Measurements from ENCODE around the gene LEMD3.

DNA sequence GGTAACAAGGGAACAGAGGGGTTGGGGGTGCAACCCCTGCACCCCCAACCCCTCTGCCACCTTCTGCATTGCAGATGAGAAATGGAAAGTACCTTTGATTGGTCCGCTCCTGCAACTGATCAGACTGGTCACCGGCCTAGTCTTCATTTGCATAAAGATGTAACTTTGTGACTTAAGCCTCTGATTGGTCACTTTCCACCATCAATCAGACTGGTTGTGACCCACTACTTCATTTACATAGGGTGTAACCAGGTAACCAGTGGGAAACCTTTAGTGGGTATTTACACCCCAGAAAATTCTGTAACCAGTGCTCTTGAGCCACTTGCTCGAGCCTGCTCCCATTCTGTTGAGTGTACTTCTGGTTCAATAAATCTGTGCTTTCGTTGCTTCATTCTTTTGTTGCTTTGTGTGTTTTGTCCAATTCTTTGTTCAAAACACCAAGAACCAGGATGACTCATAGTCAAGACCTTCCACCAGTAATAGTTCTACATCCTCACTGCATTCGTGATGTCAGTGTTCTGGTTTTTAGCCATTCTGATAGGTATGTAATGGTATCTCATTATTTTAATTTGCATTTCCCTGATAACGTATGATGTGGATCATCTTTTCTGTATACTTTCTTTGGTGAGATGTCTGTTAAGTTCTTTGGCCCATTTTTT, 30.8 kb downstream of the LEMD3 start:
- TF ChIP-seq, protein P1, sequence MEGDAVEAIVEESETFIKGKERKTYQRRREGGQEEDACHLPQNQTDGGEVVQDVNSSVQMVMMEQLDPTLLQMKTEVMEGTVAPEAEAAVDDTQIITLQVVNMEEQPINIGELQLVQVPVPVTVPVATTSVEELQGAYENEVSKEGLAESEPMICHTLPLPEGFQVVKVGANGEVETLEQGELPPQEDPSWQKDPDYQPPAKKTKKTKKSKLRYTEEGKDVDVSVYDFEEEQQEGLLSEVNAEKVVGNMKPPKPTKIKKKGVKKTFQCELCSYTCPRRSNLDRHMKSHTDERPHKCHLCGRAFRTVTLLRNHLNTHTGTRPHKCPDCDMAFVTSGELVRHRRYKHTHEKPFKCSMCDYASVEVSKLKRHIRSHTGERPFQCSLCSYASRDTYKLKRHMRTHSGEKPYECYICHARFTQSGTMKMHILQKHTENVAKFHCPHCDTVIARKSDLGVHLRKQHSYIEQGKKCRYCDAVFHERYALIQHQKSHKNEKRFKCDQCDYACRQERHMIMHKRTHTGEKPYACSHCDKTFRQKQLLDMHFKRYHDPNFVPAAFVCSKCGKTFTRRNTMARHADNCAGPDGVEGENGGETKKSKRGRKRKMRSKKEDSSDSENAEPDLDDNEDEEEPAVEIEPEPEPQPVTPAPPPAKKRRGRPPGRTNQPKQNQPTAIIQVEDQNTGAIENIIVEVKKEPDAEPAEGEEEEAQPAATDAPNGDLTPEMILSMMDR (tag by site-specific recombination; IDR thresholded peaks at IDR 0.05), result no peak
- TF ChIP-seq TCF7L2 (IDR thresholded peaks at IDR 0.05; ENCODE audit: borderline replicate concordance, low read depth, low read length) (no peak), ZNF670 (tag by site-specific recombination; IDR thresholded peaks at IDR 0.05; ENCODE audit: low read depth) (no peak), ZNF580 (tag by site-specific recombination; IDR thresholded peaks at IDR 0.05) (no peak), ZNF768 (tag by site-specific recombination; IDR thresholded peaks at IDR 0.05) (no peak), YY1 (tag by site-specific recombination; IDR thresholded peaks at IDR 0.05) (no peak)
- TF ChIP-seq, protein P2, sequence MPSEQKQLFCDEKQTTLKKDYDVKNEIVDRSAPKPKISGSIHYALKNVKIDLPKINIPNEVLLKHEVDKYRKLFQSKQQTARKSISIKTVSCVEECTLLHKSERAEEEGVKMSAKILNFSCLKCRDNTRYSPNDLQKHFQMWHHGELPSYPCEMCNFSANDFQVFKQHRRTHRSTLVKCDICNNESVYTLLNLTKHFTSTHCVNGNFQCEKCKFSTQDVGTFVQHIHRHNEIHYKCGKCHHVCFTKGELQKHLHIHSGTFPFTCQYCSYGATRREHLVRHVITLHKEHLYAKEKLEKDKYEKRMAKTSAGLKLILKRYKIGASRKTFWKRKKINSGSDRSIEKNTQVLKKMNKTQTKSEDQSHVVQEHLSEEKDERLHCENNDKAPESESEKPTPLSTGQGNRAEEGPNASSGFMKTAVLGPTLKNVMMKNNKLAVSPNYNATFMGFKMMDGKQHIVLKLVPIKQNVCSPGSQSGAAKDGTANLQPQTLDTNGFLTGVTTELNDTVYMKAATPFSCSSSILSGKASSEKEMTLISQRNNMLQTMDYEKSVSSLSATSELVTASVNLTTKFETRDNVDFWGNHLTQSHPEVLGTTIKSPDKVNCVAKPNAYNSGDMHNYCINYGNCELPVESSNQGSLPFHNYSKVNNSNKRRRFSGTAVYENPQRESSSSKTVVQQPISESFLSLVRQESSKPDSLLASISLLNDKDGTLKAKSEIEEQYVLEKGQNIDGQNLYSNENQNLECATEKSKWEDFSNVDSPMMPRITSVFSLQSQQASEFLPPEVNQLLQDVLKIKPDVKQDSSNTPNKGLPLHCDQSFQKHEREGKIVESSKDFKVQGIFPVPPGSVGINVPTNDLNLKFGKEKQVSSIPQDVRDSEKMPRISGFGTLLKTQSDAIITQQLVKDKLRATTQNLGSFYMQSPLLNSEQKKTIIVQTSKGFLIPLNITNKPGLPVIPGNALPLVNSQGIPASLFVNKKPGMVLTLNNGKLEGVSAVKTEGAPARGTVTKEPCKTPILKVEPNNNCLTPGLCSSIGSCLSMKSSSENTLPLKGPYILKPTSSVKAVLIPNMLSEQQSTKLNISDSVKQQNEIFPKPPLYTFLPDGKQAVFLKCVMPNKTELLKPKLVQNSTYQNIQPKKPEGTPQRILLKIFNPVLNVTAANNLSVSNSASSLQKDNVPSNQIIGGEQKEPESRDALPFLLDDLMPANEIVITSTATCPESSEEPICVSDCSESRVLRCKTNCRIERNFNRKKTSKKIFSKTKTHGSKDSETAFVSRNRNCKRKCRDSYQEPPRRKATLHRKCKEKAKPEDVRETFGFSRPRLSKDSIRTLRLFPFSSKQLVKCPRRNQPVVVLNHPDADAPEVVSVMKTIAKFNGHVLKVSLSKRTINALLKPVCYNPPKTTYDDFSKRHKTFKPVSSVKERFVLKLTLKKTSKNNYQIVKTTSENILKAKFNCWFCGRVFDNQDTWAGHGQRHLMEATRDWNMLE (tag by site-specific recombination; conservative IDR thresholded peaks at IDR 0.05; ENCODE audit: low read depth), result no peak
- TF ChIP-seq, protein P3, sequence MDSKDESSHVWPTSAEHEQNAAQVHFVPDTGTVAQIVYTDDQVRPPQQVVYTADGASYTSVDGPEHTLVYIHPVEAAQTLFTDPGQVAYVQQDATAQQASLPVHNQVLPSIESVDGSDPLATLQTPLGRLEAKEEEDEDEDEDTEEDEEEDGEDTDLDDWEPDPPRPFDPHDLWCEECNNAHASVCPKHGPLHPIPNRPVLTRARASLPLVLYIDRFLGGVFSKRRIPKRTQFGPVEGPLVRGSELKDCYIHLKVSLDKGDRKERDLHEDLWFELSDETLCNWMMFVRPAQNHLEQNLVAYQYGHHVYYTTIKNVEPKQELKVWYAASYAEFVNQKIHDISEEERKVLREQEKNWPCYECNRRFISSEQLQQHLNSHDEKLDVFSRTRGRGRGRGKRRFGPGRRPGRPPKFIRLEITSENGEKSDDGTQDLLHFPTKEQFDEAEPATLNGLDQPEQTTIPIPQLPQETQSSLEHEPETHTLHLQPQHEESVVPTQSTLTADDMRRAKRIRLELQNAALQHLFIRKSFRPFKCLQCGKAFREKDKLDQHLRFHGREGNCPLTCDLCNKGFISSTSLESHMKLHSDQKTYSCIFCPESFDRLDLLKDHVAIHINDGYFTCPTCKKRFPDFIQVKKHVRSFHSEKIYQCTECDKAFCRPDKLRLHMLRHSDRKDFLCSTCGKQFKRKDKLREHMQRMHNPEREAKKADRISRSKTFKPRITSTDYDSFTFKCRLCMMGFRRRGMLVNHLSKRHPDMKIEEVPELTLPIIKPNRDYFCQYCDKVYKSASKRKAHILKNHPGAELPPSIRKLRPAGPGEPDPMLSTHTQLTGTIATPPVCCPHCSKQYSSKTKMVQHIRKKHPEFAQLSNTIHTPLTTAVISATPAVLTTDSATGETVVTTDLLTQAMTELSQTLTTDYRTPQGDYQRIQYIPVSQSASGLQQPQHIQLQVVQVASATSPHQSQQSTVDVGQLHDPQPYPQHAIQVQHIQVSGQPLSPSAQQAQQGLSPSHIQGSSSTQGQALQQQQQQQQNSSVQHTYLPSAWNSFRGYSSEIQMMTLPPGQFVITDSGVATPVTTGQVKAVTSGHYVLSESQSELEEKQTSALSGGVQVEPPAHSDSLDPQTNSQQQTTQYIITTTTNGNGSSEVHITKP (tag by site-specific recombination; IDR thresholded peaks at IDR 0.05), result no peak

All from HEK293 (cell line).